ENCODE results near the gene SLF2. TPM values are rescaled to one million over a fixed set of nuclear protein-coding genes. Genes with fewer than 3 reads are reported as not detected.

SLF2 gene
- total and polyA plus RNA-seq, 2 of the 8 experiments (the other 6 are each of a cell fraction or from before 2014, with no cell fraction given), result 5.5 to 20.9 TPM

DNA sequence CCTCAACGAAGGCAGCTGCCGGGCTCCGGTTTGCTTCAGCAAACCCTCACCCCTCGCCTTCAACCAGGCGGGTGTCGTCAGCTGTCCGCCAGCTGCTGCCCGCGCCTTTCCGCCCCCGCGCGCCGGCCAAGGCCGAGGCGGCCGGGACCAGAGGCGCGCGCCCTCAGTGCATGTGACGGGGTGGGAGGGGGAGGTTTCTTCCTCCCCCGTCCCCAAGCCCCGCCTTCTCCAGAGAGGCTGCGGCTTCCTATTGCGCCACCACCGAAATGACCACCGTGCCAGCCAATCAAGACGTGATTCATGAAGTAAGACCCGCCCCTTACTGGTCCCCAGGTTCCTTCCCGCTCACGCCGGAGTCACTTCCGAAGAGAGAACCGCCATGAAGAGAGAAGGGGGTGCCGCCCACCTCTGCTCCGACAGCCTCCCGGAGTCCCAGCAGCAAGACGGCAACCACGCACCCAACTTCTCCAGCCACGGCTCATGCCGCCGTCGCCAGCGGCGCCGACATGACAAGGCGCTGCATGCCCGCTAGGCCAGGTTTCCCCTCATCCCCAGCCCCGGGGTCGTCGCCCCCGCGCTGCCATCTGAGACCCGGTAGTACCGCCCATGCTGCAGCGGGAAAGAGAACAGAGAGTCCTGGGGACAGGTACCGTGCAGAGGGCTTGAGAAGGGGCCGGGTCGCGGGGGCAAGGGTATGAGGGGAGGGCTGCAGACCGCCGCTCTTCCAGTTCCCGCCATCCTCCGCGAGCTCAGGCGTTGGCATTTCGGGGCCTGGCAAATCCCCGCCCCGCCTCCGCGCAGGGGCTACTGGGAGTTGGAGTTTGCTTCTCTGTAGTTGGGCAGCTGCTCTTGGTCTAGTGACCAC, at the start of gene SLF2 (continued):
- TF ChIP-seq TAF1 (IDR thresholded peaks at IDR 0.05; ENCODE audit: low read depth, low read length) (peak; percentile 82; the same call in 1 of the 2 replicates), TCF12 (IDR thresholded peaks at IDR 0.05; ENCODE audit: low read depth, low read length) (0 out of 2 replicates have a peak, but pooled peaks have one; percentile 23), POLR2A (IDR thresholded peaks at IDR 0.05; ENCODE audit: control extremely low read depth in 1 of 2, low read depth in 2 of 2, low read length in 2 of 2) (peak; percentile 54 to 63), EZH2 (IDR thresholded peaks at IDR 0.05; ENCODE audit: low read depth, low read length, severe bottlenecking) (no peak)
- TF ChIP-seq, protein P1, sequence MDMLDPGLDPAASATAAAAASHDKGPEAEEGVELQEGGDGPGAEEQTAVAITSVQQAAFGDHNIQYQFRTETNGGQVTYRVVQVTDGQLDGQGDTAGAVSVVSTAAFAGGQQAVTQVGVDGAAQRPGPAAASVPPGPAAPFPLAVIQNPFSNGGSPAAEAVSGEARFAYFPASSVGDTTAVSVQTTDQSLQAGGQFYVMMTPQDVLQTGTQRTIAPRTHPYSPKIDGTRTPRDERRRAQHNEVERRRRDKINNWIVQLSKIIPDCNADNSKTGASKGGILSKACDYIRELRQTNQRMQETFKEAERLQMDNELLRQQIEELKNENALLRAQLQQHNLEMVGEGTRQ (IDR thresholded peaks at IDR 0.05; ENCODE audit: low read length), result peak; percentile 65
